GM19025 (cell line): ENCODE measurements around the gene MBOAT2.

ENCODE experiments used
- ATAC-seq: cut with Tn5 transposase; IDR thresholded peaks from one replicate; pipeline ENCODE4 v1.9.1; 2021; ENCODE audit warnings: mild to moderate bottlenecking, low read depth, moderate library complexity; ENCODE audit not compliant: unreplicated experiment

Gene MBOAT2

GRCh38 chr2:9018534-9018933 is 15.1 kb upstream of the MBOAT2 start:
- no peak for ATAC-seq

DNA sequence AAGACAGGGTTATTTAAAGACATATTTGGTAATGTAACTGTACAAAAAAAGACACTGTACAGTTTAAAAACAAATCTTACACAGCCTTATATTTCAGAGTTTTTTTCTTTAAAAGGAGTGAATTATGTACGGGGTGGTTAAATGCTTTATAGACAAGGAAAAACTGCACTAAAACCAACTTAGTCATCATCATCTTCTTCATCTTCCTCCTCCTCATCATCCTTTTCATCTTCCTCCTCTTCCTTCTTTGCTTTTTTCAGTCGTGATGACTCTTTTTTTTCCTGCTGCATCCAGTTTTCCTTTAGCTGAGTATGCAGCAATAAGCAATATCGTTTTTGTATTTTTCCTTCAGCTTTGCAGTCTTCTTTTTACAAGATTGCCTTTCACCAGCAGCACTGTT is 14.6 kb upstream of the MBOAT2 start:
- no peak for ATAC-seq

GRCh38 chr2:9017411-9017810 is 13.9 kb upstream of the MBOAT2 start:
- ATAC-seq, result no peak

GRCh38 chr2:9015998-9016397 is 12.5 kb upstream of the MBOAT2 start:
- no peak for ATAC-seq

DNA sequence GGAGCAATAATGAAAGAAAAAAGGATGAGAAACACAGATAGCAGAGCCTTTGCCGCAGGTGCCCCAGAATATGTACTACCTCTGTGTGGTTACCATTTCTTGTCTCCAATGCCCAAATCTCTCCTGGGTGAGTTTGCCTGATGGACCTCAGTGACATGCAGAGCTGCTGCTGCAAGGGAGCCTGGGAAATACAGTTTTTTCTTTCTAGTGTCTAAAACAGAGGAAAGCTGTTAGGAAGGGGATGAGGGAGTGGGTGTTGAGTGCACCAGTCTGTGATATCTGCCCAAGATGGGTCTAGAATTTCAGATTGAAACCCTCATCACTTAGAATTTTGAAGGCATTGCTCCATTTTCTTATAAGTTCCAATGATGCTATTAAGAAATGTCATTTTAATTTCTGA is 9.9 kb upstream of the MBOAT2 start:
- ATAC-seq, result no peak

DNA sequence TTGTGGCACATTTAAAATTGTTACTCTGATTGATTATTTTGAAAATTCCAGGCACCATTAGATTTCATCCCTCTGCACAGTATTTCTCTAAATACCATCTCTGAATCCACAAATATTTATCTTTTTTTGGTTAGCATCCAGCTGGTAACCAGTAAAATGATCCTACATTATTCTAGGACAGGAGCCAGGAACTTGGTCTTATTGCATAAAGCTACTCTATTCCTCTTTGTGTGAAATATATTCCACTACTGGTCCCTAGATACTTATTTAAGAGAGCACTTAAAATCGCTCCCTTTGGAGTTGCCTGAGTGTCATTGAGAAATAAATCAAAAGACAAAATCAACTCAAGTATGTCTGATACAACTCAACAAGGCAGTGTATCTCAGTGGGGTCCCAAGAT is 7.4 kb upstream of the MBOAT2 start:
- no peak for ATAC-seq

DNA sequence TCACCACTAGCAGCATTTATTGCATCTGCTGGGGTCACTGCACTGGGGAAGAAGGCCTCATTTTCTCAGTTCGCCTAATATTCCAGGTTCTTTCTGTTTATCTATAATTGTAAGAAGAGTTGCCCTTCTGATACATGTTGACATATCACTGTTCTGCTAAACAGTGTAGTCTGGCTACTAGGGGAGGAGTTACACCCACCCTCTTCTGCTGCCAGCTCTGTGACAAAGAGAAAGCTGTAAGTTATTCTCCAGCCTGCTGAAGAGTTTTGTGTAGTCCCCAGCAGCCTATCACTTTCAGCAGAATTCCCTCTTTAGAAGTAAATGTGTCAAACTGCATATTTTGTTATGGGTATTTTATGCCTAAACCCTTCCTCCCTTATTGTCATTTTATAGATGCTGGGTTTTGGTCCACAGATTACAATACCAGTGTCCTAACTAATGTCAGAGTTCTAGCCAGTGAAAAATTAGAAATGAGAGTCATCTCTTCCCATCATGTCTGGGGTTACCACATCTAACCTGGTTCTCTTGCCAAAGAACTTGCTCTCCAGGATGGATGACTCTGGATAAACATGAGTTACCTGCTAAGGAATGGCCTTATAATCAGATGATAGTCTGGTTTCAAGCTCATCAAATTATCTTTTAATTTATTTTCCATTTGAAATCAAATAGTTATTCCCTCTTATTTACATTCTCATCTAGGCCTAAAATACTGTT is 5.6 kb upstream of the MBOAT2 start:
- no peak for ATAC-seq

DNA sequence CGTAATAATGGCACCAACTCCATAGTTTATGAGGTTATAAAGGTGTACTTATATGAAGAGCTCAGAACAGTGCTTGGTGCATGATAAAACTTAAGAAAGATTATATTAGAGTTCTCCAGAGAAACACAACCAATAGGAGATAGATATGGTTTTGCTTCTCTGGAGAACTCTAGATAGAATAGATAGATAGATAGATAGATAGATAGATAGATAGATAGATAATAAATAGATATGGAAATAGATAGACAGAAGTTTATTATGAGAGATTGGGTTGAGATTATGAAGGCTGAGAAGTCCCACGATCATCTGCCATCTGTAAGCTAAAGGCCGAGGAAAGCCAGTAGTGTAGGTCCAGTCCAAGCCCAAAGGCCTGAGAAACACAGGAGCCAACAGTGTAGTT is 2.9 kb upstream of the MBOAT2 start:
- no peak for ATAC-seq

GRCh38 chr2:9004338-9005204 is 1.1 kb upstream of the MBOAT2 start:
- ATAC-seq, result no peak

DNA sequence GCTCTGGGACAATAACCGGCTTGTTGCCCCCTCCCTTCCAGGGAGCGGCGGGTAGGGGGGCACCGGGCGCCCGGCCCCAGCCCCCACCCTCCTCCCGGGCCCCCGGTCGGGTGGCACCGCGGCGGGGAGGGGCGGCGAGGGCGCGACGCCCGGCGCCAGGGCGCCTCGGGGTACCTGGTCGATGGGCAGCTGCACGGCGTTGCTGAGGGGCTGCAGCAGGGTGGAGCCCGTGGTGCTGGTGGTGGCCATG is 193 bp downstream of the MBOAT2 start:
- ATAC-seq, result no peak

DNA sequence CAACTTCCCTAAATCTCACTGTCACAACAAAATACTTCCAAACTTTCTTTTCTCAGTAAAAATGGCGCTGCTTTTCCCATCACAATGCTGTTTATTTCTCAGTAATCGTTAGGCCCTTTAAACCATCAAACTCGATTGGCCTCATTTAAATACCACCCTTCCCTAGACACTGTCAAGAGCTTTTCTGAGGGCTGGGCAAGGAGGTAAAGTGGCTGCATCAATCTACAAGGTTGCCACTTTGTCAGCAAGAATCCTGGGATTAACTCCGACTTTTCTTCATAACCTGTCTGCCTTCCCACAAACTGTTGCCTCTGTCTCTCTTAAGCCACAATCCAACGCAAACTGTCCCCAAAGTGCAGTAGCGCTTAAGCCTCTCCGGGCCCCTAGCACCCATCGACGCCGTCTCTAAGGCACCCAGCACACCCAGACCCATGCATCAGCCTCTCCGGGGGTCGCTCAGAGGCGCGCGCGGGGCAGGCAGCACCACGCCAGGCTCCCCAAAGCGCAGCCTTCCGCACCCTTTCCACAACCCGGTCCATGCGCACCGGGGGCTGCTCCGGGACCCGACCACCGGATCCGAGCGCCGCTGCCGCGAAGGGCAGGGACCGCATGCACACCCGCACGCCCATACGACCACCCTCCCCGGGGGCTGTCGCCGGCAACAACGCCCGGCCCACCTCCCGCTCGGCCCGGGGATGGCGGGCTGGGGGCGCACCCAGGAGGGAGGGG is 683 bp downstream of the MBOAT2 start:
- no peak for ATAC-seq

DNA sequence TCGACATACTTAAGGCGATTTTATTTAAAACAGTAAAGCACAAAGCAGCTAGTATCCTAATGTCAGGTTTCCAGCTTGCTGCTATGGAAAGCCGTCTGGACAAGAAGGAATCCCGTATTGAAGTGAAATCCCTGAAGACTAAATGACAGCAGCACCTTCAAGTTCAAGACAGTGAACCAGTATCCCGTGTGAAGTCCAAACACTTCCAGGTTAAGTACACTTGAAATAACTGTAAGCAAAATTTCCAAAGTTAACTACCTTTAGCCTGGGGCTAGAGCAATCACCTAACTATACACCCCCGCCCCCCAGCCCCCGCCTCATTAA is 1.2 kb downstream of the MBOAT2 start:
- ATAC-seq, result no peak

DNA sequence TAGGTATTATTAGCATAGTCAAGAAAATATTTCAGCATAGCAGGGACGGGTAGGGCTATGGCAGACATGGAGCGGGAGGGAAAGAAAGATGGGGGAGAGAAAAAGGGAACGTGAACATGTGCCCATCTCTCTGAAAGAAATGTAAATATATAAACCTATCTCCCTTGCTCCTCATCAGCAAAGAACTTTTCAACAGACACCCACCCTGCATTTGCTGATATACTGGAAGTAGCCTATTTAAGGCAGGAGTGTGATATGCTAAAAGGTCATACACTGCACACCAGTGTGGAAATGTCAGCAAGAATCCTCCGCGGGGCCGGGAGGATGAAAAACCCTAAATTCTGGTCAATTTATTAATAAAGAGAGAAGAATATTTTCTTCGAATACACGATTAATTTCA is 1.7 kb downstream of the MBOAT2 start:
- no peak for ATAC-seq

DNA sequence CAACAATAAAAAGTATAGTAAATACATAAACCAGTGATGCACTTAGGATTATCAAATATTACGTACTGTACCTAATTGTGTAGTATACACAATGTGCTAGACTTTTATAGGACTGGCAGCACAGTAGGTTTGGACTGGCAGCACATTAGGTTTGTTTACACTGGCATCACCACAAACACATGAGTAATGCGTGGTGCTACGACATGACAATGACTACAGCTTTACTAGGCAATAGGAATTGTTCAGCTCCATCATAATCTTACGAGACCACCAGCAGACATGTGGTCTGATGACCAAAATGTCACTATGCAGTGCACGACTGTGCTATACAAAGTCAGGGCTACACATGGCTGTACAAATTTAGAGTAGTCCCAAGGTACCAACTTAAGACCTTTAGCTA is 2.3 kb downstream of the MBOAT2 start:
- ATAC-seq, result no peak

DNA sequence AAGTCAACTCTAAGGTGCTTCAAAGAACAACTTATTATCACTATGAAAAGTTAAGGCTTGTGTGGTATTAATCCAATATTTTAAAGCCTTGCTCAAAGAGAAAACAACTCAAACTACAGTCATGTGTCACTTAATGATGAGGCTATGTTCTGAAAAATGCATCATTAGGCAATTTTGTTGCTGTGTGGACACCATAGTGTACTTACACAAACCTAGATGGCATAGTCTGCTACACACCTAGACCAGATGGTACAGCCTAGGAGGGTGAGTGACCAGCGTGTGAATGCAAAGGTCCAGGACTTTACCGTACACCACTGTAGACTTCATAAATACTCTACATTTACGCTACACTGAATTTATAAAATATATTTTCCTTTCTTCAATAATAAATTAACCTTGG is 3.0 kb downstream of the MBOAT2 start:
- ATAC-seq, result no peak

- ATAC-seq, result no peak
Measured at GRCh38 chr2:8999797-9000196, 3.7 kb downstream of the MBOAT2 start.

- no peak for ATAC-seq
Measured at GRCh38 chr2:8999102-8999446, 4.4 kb downstream of the MBOAT2 start.

DNA sequence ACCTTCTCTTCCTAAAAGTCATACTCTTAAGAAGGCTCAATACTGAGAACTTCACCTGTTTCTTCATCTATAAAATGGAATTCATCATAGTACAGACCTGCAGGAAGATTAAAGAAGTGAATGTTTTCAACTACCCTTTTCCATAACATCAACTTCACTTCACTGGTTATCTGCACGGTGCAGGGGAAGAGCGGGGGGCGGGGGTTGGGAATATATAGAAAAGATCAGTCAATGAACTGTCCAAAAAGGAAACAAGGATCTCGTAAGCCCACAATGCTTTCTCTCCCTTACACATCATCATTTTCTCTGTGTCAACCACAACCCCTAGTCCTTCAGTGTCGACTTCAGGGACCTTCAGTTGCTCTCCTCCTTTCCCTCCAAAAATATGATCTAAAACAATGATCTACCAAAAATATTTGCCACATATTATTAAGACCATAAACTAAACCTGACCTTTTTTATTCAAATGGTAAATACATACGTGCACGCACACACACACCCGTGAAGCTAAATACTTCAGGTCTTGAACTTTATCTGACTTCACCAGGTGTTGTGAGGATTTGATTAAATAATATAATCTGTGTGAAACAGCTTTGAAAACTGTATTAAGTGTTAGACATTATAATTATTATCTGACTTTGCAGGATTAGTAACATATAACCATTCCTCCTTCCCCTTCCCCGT is 4.9 kb downstream of the MBOAT2 start:
- ATAC-seq, result no peak

DNA sequence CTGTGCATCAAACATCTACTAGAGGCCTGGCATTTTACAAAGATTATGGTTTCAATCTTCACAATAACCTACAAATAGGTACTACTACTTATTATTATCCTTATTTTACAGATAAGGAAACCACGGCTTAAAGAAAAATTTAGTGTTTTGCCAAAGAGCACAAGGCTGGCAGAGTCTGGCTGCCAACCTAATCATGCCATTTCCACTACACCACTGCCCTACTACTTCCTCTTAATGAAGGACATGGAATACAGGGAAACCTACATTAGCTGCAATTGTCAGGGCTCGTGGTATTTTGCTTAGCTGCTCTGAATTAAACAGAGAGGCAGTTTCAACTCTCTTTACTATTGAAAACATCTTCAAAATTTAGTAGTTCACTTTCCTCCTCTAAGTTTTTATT is 5.9 kb downstream of the MBOAT2 start:
- ATAC-seq, result no peak

DNA sequence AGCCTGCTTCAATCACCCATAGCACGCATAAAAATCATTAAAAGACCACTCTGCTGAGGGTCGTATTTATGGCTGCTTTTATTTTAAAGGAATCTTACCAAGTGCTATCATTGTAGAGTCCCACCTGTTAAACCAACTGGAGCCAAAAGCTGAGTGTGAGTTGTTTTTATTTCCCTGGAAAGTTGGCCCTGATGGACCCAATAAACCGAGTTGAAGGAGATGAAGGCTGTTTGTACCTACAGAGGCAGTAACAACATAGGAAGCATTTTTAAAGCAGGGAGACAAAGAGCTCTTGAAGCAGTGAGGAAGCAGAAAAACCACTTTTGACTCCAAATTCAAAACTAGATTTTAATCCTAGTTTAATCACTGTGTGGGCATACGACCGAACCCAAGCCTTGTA is 6.4 kb downstream of the MBOAT2 start:
- no peak for ATAC-seq

- no peak for ATAC-seq
Measured at GRCh38 chr2:8996006-8996405, 7.5 kb downstream of the MBOAT2 start.
